ENCODE results near the gene LRRC36. TPM values are rescaled to one million over a fixed set of nuclear protein-coding genes. Genes with fewer than 3 reads are reported as not detected.
A peak's percentile ranks its signal among the peaks of the same experiment; 100 is the strongest.

The LRRC36 gene
- total and polyA plus RNA-seq, 2 of the 13 experiments (the other 11 are each of a cell fraction or from before 2014, with no cell fraction given), result 0.12 to 0.15 TPM

DNA sequence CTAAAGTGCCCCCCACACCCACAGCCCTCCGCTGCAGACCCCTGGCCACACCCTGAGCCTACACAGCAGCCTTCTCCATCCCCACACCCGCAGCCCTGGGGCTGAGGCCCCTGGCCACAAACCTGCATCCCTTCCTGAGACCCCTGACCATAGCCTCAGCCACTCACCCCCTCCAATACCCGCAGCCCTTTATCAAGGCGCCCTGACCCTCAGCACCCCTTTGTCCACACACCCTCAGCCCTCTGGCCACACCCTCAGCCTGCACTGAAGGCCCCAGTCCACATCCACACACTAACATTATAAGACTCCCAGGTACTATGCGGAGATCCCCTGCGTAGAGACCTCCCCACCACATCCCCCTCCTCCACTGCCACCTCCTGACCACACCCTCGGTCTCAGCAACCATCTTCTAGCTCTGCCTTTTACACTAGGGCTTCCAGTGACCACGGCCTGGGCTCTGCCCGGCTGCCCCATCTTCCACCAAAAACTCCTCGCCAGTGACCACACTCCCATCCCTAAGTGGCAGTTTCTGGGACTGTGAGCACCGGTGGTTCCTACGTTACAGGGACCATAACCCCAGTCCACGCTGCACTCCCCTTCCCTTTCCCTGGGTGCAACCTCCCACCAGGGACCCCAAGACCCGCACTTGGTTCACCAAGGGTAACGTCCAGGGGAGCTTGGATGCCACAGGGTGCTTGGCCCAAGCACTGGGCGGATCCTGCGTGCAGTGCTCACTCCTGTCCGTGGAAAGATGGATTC is 65.9 kb downstream of the LRRC36 start:
- H3K9ac ChIP-seq (ENCODE audit: insufficient read depth, low read depth, low read length), result peak overlapping the region; percentile 48; the same call in 1 of the 2 replicates
- H2AFZ ChIP-seq (ENCODE audit: low read length), result no peak overlapping the region
- H4K20me1 ChIP-seq (ENCODE audit: insufficient read depth, low read length), result no peaks in the 10 kb centered on the region
- TF ChIP-seq HES4 (CRISPR knock-in tag; IDR thresholded peaks at IDR 0.05; ENCODE audit: borderline replicate concordance) (0 out of 2 replicates have a peak, but pooled peaks have one; percentile 60), CHCHD3 (CRISPR knock-in tag; IDR thresholded peaks at IDR 0.05) (0 out of 2 replicates have a peak, but pooled peaks have one; percentile 53), HDAC1 (CRISPR knock-in tag; IDR thresholded peaks at IDR 0.05) (no peak), PCBP1 (IDR thresholded peaks at IDR 0.05; ENCODE audit: borderline replicate concordance, low read depth, low read length) (0 out of 2 replicates have a peak, but pooled peaks have one; percentile 10)
- TF ChIP-seq, protein P1, sequence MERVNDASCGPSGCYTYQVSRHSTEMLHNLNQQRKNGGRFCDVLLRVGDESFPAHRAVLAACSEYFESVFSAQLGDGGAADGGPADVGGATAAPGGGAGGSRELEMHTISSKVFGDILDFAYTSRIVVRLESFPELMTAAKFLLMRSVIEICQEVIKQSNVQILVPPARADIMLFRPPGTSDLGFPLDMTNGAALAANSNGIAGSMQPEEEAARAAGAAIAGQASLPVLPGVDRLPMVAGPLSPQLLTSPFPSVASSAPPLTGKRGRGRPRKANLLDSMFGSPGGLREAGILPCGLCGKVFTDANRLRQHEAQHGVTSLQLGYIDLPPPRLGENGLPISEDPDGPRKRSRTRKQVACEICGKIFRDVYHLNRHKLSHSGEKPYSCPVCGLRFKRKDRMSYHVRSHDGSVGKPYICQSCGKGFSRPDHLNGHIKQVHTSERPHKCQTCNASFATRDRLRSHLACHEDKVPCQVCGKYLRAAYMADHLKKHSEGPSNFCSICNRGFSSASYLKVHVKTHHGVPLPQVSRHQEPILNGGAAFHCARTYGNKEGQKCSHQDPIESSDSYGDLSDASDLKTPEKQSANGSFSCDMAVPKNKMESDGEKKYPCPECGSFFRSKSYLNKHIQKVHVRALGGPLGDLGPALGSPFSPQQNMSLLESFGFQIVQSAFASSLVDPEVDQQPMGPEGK (CRISPR knock-in tag; IDR thresholded peaks at IDR 0.05), result 0 out of 2 replicates have a peak, but pooled peaks have one; percentile 0
- TF ChIP-seq, protein P2, sequence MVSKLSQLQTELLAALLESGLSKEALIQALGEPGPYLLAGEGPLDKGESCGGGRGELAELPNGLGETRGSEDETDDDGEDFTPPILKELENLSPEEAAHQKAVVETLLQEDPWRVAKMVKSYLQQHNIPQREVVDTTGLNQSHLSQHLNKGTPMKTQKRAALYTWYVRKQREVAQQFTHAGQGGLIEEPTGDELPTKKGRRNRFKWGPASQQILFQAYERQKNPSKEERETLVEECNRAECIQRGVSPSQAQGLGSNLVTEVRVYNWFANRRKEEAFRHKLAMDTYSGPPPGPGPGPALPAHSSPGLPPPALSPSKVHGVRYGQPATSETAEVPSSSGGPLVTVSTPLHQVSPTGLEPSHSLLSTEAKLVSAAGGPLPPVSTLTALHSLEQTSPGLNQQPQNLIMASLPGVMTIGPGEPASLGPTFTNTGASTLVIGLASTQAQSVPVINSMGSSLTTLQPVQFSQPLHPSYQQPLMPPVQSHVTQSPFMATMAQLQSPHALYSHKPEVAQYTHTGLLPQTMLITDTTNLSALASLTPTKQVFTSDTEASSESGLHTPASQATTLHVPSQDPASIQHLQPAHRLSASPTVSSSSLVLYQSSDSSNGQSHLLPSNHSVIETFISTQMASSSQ (IDR thresholded peaks at IDR 0.05; ENCODE audit: low read depth), result no peak
- TF ChIP-seq, protein P2 (CRISPR knock-in tag; IDR thresholded peaks at IDR 0.05; ENCODE audit: borderline replicate concordance), result 0 out of 2 replicates have a peak, but pooled peaks have one; percentile 4
- 71% methylated on average over 17 of the region's 18 CpGs for WGBS (ENCODE audit: low lambda C conversion rate)
- H3K4me3 ChIP-seq (replicated peaks in 1 of 3; ENCODE audit: insufficient read depth in 1 of 3, low read depth in 2 of 3, low read length in 3 of 3), result peak overlapping the region in 2 of 3 experiments; percentile 31 to 73; a peak in 4 of 6 replicates
- ChIA-PET CTCF (ENCODE audit: low intra/inter-chr PET ratio, low total read pairs) (interaction anchor here (1.9 to 2.5 kb wide), 2 partner anchors 65 to 112 kb away, joined by 4 to 13 read pairs; partner anchors contain the start of genes KCTD19, LRRC36 and PLEKHG4), POLR2A (no interaction called here)
- no peak for ATAC-seq
- no peaks in the 10 kb centered on the region for H3K36me3 ChIP-seq (replicated peaks in 1 of 2; ENCODE audit: control insufficient read depth in 1 of 2, insufficient read depth in 2 of 2, low read length in 2 of 2)
- H3K4me2 ChIP-seq (ENCODE audit: low read depth, low read length), result peak overlapping the region; percentile 94
- no peak for FAIRE-seq
- in situ Hi-C loops (cut with HindIII; ENCODE audit: extremely low pct_ligation_motif_present, low pct_unique_long_range_greater_than_20kb) (no loop called here), intact Hi-C loops (cut with micrococcal nuclease; ENCODE audit: unreplicated experiment) (loop anchor here (1.0 to 2.0 kb wide), 2 partner anchors 43 to 66 kb away; partner anchors contain the start of genes KCTD19 and LRRC36)
- no peak for DNase-seq (ENCODE audit: low spot score)
- no peak overlapping the region for H3K27ac ChIP-seq (ENCODE audit: extremely low read length, insufficient read depth, low read length)
- H3K27me3 ChIP-seq (ENCODE audit: control insufficient read depth in 1 of 2, insufficient read depth in 2 of 2, low read length in 2 of 2), result peaks cover 7 to 72% of the 10 kb centered on the region in 2 experiments; a peak in 4 of 5 replicates
- no TSS peak for BruUV-seq (replicated peaks)
- no peaks in the 10 kb centered on the region for H3K79me2 ChIP-seq (ENCODE audit: insufficient read depth, low read length)
- peaks cover 41% of the 10 kb centered on the region for H3K4me1 ChIP-seq (ENCODE audit: insufficient read depth, low read length)
- H3K9me3 ChIP-seq (ENCODE audit: low read length), result no peaks in the 10 kb centered on the region
